Measurements from ENCODE around the gene MTG2.

GRCh38 chr20:62211769-62212288 lies 29.0 kb downstream of the MTG2 start:
- TF ChIP-seq EZH2 (IDR thresholded peaks at IDR 0.05; ENCODE audit: borderline replicate concordance, insufficient read depth, low read length, poor library complexity, severe bottlenecking): no peak
- TF ChIP-seq, protein P1, sequence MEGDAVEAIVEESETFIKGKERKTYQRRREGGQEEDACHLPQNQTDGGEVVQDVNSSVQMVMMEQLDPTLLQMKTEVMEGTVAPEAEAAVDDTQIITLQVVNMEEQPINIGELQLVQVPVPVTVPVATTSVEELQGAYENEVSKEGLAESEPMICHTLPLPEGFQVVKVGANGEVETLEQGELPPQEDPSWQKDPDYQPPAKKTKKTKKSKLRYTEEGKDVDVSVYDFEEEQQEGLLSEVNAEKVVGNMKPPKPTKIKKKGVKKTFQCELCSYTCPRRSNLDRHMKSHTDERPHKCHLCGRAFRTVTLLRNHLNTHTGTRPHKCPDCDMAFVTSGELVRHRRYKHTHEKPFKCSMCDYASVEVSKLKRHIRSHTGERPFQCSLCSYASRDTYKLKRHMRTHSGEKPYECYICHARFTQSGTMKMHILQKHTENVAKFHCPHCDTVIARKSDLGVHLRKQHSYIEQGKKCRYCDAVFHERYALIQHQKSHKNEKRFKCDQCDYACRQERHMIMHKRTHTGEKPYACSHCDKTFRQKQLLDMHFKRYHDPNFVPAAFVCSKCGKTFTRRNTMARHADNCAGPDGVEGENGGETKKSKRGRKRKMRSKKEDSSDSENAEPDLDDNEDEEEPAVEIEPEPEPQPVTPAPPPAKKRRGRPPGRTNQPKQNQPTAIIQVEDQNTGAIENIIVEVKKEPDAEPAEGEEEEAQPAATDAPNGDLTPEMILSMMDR (IDR thresholded peaks at IDR 0.05; ENCODE audit: poor library complexity, severe bottlenecking): no peak
- TF ChIP-seq EP300 (conservative IDR thresholded peaks at IDR 0.05; ENCODE audit: poor library complexity, severe bottlenecking): no peak
- no peak for TF ChIP-seq SMC3 (conservative IDR thresholded peaks at IDR 0.05; ENCODE audit: poor library complexity)
- no peak for TF ChIP-seq RAD21 (conservative IDR thresholded peaks at IDR 0.05)
- TF ChIP-seq POLR2AphosphoS5 (IDR thresholded peaks at IDR 0.05): no peak
- peak; percentile 11 for TF ChIP-seq MXI1 (conservative IDR thresholded peaks at IDR 0.05; ENCODE audit: poor library complexity, severe bottlenecking)
- no peak for TF ChIP-seq REST (IDR thresholded peaks at IDR 0.05; ENCODE audit: borderline replicate concordance)
- TF ChIP-seq TAF1 (IDR thresholded peaks at IDR 0.05; ENCODE audit: low read depth): no peak

Measured in neural cell (in vitro differentiated cells).